K562 (cell line): ENCODE measurements around the gene ATF4. TPM values are rescaled to one million over a fixed set of nuclear protein-coding genes. Genes with fewer than 3 reads are reported as not detected.

ENCODE experiments used
- ATF1 ChIP-seq, 2 experiments: fragments of 450-650 bp in 1 of 2; IDR thresholded peaks; 2 replicates each; pipeline ENCODE4 v1.6.1; 2016; ENCODE audit warnings: missing compliant biosample characterization in 1 of 2, missing genetic modification characterization in 1 of 2
- CREB5 ChIP-seq: fragments of 250-450 bp; sonication (Bioruptor Pico); IDR thresholded peaks from 2 replicates; pipeline ENCODE4 v1.5.0; 2020; ENCODE audit warnings: mild to moderate bottlenecking
- FOXK1 ChIP-seq: sonication (generic); formaldehyde crosslinking; IDR thresholded peaks from 2 replicates; pipeline ENCODE4 v1.8.0; 2022; ENCODE audit warnings: missing genetic modification reagents, mild to moderate bottlenecking, borderline replicate concordance
- HMGN3 ChIP-seq: IDR thresholded peaks from 2 replicates; pipeline ENCODE4 v1.6.1; 2011; ENCODE audit warnings: borderline replicate concordance, low read depth, mild to moderate bottlenecking, mixed read lengths, low read length; ENCODE audit not compliant: insufficient read length; ENCODE audit errors: extremely low read depth
- NFIX ChIP-seq: fragments of 250-450 bp; sonication (Bioruptor Pico); IDR thresholded peaks from 2 replicates; pipeline ENCODE4 v1.4.0; 2020; ENCODE audit warnings: low read depth, mild to moderate bottlenecking, moderate library complexity
- NFRKB ChIP-seq: fragments of 450-650 bp; IDR thresholded peaks from 2 replicates; pipeline ENCODE4 v1.6.1; 2016; ENCODE audit warnings: low read depth
- NR2C1 ChIP-seq, 2 experiments: fragments of 450-650 bp; IDR thresholded peaks; 2 replicates each; pipeline ENCODE4 v1.6.1; 2017; ENCODE audit warnings: mild to moderate bottlenecking in 2 of 2, antibody characterized with exemption in 1 of 2, inconsistent platforms in 1 of 2, missing compliant biosample characterization in 1 of 2, missing genetic modification characterization in 1 of 2
- PHF8 ChIP-seq: fragments of 200-600 bp; sonication (generic); IDR thresholded peaks from 2 replicates; pipeline ENCODE4 v1.6.1; 2012; ENCODE audit warnings: mixed run types, mild to moderate bottlenecking, inconsistent platforms, low read length, moderate library complexity, borderline replicate concordance
- SIN3A ChIP-seq, 2 experiments: fragments of 150-350 bp in 1 of 2; IDR thresholded peaks; 2 replicates each; pipeline ENCODE4 v1.6.1; 2011 to 2016; ENCODE audit warnings: borderline replicate concordance in 2 of 2, low read depth in 2 of 2, low read length in 2 of 2, mild to moderate bottlenecking in 2 of 2, moderate library complexity in 2 of 2; ENCODE audit not compliant: control insufficient read depth in 1 of 2
- SP1 ChIP-seq: sonication (generic); formaldehyde crosslinking; IDR thresholded peaks from 2 replicates; pipeline ENCODE4 v1.8.1; 2022; ENCODE audit warnings: mild to moderate bottlenecking, missing genetic modification reagents
- TAF7 ChIP-seq: fragments of 450-650 bp; IDR thresholded peaks from 2 replicates; pipeline ENCODE4 v1.6.1; 2016; ENCODE audit warnings: missing genetic modification characterization, missing compliant biosample characterization
- TSC22D4 ChIP-seq: fragments of 450-650 bp; IDR thresholded peaks from 2 replicates; pipeline ENCODE4 v1.6.1; 2016; ENCODE audit warnings: missing genetic modification characterization, missing biosample characterization, control low read depth
- ZBTB34 ChIP-seq: fragments of 250-450 bp; sonication (Bioruptor Pico); IDR thresholded peaks from 2 replicates; pipeline ENCODE4 v1.8.0; 2021; ENCODE audit warnings: mild to moderate bottlenecking, moderate library complexity
- ZBTB43 ChIP-seq: sonication (generic); formaldehyde crosslinking; IDR thresholded peaks from 2 replicates; pipeline ENCODE4 v1.8.0; 2023; ENCODE audit warnings: mild to moderate bottlenecking, missing genetic modification reagents
- polyA plus RNA-seq, 8 experiments: library from polyadenylated mRNA; depleted of rRNA in 4 of 8; stranded (reverse) in 5 of 8; unstranded in 3 of 8; fragments of >200 nt; fragmentation: Nextera tagmentation in 2 of 8; fragmentation: Illumina TruSeq in 1 of 8; extraction: Ambion mirVana in 2 of 8; extraction: Trizol in 1 of 8; gene quantifications; 2 replicates each; pipeline versions ENCODE4 v1.2.1 to v1.2.3, GENCODE V29; 2011 to 2014; ENCODE audit warnings: inconsistent platforms in 1 of 8, missing spikeins in 1 of 8
- total RNA-seq, 7 experiments: library from RNA; depleted of rRNA in 6 of 7; stranded (reverse); fragments of >200 nt in 6 of 7; fragmentation: Illumina TruSeq in 2 of 7; extraction: Trizol in 2 of 7; gene quantifications; 2 replicates each; pipeline versions ENCODE4 v1.2.1 to v1.2.3, GENCODE V29; 2011 to 2021; ENCODE audit warnings: low replicate concordance in 1 of 7
- TF ChIP-seq, protein P1 (sequence below), 3 experiments: fragments of 200-800 bp in 1 of 3; fragments of 250-450 bp in 1 of 3; fragments of 450-650 bp in 1 of 3; sonication (Bioruptor Pico) in 1 of 3; sonication (Bioruptor generic) in 1 of 3; formaldehyde crosslinking in 1 of 3; IDR thresholded peaks; 2 replicates each; pipeline versions ENCODE4 v1.6.1 to v1.8.0; 2016 to 2022; ENCODE audit warnings: mild to moderate bottlenecking in 2 of 3, missing genetic modification characterization in 2 of 3, missing compliant biosample characterization in 1 of 3, moderate library complexity in 1 of 3
- TF ChIP-seq, protein P2 (sequence below): sonication (generic); formaldehyde crosslinking; IDR thresholded peaks from 2 replicates; pipeline ENCODE4 v1.8.1; 2023; ENCODE audit warnings: mild to moderate bottlenecking, missing genetic modification reagents

The ATF4 gene
- total and polyA plus RNA-seq, 9 of the 15 experiments (the other 6 are each of a cell fraction or from before 2014, with no cell fraction given): 93.1 to 723 (median 355) TPM

GRCh38 chr22:39502109-39502788, 18.1 kb upstream of the ATF4 start, which contains the start of gene MIEF1 (continued):
- TF ChIP-seq NFIX (no peak), HMGN3 (peak; percentile 19), CREB5 (CRISPR knock-in tag) (no peak), ATF1 (CRISPR knock-in tag; IDR thresholded peaks at IDR 0.05) (no peak), ATF1 (tag; IDR thresholded peaks at IDR 0.05) (peak; percentile 64; the same call in 1 of the 2 replicates), FOXK1 (CRISPR knock-in tag) (no peak), PHF8 (peak; percentile 76; the same call in 1 of the 2 replicates), TAF7 (0 out of 2 replicates have a peak, but pooled peaks have one; percentile 18), ZBTB34 (CRISPR knock-in tag) (no peak), NR2C1 (IDR thresholded peaks at IDR 0.05) (peak; percentile 98), NR2C1 (tag; IDR thresholded peaks at IDR 0.05) (peak; percentile 99), TSC22D4 (tag) (no peak), SP1 (CRISPR knock-in tag) (peak; percentile 75; the same call in 1 of the 2 replicates), ZBTB43 (no peak), SIN3A (IDR thresholded peaks at IDR 0.05; ENCODE audit: borderline replicate concordance in 2 of 2, control insufficient read depth in 1 of 2, low read depth in 2 of 2, low read length in 2 of 2) (peak; percentile 67 to 89; a peak in 2 of 4 replicates), NFRKB (peak; percentile 57; the same call in 1 of the 2 replicates)
- TF ChIP-seq, protein P1, sequence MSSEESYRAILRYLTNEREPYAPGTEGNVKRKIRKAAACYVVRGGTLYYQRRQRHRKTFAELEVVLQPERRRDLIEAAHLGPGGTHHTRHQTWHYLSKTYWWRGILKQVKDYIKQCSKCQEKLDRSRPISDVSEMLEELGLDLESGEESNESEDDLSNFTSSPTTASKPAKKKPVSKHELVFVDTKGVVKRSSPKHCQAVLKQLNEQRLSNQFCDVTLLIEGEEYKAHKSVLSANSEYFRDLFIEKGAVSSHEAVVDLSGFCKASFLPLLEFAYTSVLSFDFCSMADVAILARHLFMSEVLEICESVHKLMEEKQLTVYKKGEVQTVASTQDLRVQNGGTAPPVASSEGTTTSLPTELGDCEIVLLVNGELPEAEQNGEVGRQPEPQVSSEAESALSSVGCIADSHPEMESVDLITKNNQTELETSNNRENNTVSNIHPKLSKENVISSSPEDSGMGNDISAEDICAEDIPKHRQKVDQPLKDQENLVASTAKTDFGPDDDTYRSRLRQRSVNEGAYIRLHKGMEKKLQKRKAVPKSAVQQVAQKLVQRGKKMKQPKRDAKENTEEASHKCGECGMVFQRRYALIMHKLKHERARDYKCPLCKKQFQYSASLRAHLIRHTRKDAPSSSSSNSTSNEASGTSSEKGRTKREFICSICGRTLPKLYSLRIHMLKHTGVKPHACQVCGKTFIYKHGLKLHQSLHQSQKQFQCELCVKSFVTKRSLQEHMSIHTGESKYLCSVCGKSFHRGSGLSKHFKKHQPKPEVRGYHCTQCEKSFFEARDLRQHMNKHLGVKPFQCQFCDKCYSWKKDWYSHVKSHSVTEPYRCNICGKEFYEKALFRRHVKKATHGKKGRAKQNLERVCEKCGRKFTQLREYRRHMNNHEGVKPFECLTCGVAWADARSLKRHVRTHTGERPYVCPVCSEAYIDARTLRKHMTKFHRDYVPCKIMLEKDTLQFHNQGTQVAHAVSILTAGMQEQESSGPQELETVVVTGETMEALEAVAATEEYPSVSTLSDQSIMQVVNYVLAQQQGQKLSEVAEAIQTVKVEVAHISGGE (CRISPR knock-in tag; IDR thresholded peaks at IDR 0.05): peak in 2 of 3 experiments; percentile 63 to 92; a peak in 4 of 6 replicates
- TF ChIP-seq, protein P2, sequence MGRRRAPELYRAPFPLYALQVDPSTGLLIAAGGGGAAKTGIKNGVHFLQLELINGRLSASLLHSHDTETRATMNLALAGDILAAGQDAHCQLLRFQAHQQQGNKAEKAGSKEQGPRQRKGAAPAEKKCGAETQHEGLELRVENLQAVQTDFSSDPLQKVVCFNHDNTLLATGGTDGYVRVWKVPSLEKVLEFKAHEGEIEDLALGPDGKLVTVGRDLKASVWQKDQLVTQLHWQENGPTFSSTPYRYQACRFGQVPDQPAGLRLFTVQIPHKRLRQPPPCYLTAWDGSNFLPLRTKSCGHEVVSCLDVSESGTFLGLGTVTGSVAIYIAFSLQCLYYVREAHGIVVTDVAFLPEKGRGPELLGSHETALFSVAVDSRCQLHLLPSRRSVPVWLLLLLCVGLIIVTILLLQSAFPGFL (CRISPR knock-in tag): no peak
